Activated gamma-delta T cell (primary cell): ENCODE results near the gene SP110.

Source experiments
- DNase-seq: peaks from one replicate; lab custom pipeline; 2025; lab: John Stamatoyannopoulos, UW

Gene SP110

GRCh38 chr2:230170532-230170931, 49.3 kb downstream of the SP110 start:
- no peak for DNase-seq

- no peak for DNase-seq
These were observed 53.1 kb downstream of the SP110 start for GRCh38 chr2:230166557-230167170.

GRCh38 chr2:230164139-230164538, 55.6 kb downstream of the SP110 start:
- DNase-seq, result no peak

- DNase-seq, result no peak
These were observed 56.8 kb downstream of the SP110 start for GRCh38 chr2:230162981-230163380.

- DNase-seq, result no peak
These were observed 58.6 kb downstream of the SP110 start for GRCh38 chr2:230161184-230161583.

GRCh38 chr2:230160112-230160660, 59.6 kb downstream of the SP110 start:
- DNase-seq, result no peak

- no peak for DNase-seq
These were observed 61.3 kb downstream of the SP110 start for GRCh38 chr2:230158468-230158867.

GRCh38 chr2:230156782-230157699, 62.7 kb downstream of the SP110 start:
- DNase-seq, result no peak

GRCh38 chr2:230155359-230155758, 64.4 kb downstream of the SP110 start:
- DNase-seq, result no peak

- DNase-seq, result no peak
These were observed 66.3 kb downstream of the SP110 start for GRCh38 chr2:230153390-230153976.

GRCh38 chr2:230152334-230152733, 67.5 kb downstream of the SP110 start:
- no peak for DNase-seq

- no peak for DNase-seq
These were observed 75.4 kb downstream of the SP110 start for GRCh38 chr2:230144355-230144754.

GRCh38 chr2:230140667-230141066, 79.1 kb downstream of the SP110 start:
- DNase-seq, result no peak

- DNase-seq, result no peak
These were observed 81.8 kb downstream of the SP110 start for GRCh38 chr2:230137902-230138539.

GRCh38 chr2:230135130-230135525, 84.7 kb downstream of the SP110 start:
- DNase-seq, result no peak

GRCh38 chr2:230134496-230135129, 85.2 kb downstream of the SP110 start:
- no peak for DNase-seq

- no peak for DNase-seq
These were observed 88.4 kb downstream of the SP110 start for GRCh38 chr2:230131366-230131765.

- no peak for DNase-seq
These were observed 89.0 kb downstream of the SP110 start for GRCh38 chr2:230130668-230131364.

GRCh38 chr2:230129343-230129742, 90.4 kb downstream of the SP110 start:
- DNase-seq, result no peak

GRCh38 chr2:230128623-230129342, 91.0 kb downstream of the SP110 start:
- no peak for DNase-seq
